ENCODE data around the gene PRKG1.

Gene PRKG1

GRCh38 chr10:52004342-52004949, 930.2 kb downstream of the PRKG1 start:
- no peak overlapping the region for H3K4me3 ChIP-seq (ENCODE audit: low read length)
- DNase-seq (ENCODE audit: low read depth), result peak; percentile 53
- TF ChIP-seq, protein P1, sequence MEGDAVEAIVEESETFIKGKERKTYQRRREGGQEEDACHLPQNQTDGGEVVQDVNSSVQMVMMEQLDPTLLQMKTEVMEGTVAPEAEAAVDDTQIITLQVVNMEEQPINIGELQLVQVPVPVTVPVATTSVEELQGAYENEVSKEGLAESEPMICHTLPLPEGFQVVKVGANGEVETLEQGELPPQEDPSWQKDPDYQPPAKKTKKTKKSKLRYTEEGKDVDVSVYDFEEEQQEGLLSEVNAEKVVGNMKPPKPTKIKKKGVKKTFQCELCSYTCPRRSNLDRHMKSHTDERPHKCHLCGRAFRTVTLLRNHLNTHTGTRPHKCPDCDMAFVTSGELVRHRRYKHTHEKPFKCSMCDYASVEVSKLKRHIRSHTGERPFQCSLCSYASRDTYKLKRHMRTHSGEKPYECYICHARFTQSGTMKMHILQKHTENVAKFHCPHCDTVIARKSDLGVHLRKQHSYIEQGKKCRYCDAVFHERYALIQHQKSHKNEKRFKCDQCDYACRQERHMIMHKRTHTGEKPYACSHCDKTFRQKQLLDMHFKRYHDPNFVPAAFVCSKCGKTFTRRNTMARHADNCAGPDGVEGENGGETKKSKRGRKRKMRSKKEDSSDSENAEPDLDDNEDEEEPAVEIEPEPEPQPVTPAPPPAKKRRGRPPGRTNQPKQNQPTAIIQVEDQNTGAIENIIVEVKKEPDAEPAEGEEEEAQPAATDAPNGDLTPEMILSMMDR (conservative IDR thresholded peaks at IDR 0.05; ENCODE audit: low read length), result peak; percentile 87

- no peak for DNase-seq (ENCODE audit: low read depth)
- no peak overlapping the region for H3K4me3 ChIP-seq (ENCODE audit: low read length)
- TF ChIP-seq, protein P1 (conservative IDR thresholded peaks at IDR 0.05; ENCODE audit: low read length), result no peak
Measured at GRCh38 chr10:52007091-52007490, 932.8 kb downstream of the PRKG1 start.

DNA sequence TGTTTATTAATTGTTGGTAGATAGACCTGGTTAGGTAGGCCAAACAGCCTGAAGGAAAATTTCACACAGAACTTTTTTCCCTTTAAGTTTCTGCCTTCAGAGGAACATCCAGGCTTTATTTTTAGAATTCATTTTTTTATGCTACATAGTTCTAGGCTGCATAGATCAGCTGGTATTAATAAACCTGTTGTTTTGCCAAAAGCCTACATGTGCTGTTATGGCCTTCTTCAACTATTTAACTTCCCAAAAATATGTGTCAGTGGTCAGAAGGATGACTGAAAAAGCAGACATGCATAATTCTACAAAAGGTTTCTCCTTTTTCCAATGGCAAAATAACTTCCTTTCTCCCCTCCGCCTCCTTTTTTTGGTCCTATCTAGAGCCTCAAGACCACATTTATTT, 936.8 kb downstream of the PRKG1 start:
- TF ChIP-seq, protein P1 (conservative IDR thresholded peaks at IDR 0.05; ENCODE audit: low read length), result no peak
- H3K4me3 ChIP-seq (ENCODE audit: low read length), result no peak overlapping the region
- peak; percentile 79 for DNase-seq (ENCODE audit: low read depth)

GRCh38 chr10:52019077-52019555, 944.8 kb downstream of the PRKG1 start:
- no peak overlapping the region for H3K4me3 ChIP-seq (ENCODE audit: low read length)
- no peak for DNase-seq (ENCODE audit: low read depth)
- TF ChIP-seq, protein P1 (conservative IDR thresholded peaks at IDR 0.05; ENCODE audit: low read length), result no peak

DNA sequence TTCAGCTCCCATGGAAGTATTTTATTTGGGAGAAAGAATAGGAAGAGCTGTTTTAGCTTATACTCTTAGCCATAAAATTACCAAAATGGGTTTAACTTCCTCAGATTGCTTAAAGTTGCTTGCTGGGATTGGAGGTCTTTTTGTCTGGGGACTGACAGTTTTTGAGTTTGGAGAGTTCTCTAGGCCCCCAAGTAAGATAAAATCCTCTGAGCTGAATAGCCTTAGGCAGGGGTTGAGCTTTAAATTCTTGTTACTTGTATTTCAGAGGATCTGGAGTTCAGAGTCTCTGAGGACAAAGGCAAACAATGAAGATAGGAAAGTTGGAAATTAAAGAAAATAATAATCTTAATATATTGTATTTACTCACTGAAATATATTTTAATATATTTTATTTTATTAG, 945.4 kb downstream of the PRKG1 start:
- H3K4me3 ChIP-seq (ENCODE audit: low read length), result no peak overlapping the region
- no peak for DNase-seq (ENCODE audit: low read depth)
- TF ChIP-seq, protein P1 (conservative IDR thresholded peaks at IDR 0.05; ENCODE audit: low read length), result no peak

DNA sequence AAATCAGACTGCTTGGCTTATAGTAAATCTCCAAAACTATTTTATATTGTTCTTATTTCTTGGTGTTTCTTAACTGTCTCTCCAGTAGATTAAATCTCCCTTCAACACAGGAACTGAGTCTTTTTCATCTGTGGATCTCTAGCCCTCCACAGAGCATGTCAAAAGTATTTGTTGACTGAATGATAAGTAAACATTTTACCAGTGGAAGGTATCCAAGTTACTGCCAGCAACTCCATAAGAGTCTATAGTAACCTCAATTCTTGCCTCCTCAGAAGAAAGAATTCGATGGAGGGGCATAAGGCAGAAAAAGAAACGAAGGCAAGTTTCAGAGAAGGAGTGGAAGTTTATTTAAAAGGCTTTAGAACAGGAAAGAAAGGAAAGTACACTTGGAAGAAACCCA, 945.9 kb downstream of the PRKG1 start:
- TF ChIP-seq, protein P1 (conservative IDR thresholded peaks at IDR 0.05; ENCODE audit: low read length), result no peak
- DNase-seq (ENCODE audit: low read depth), result no peak
- no peak overlapping the region for H3K4me3 ChIP-seq (ENCODE audit: low read length)

DNA sequence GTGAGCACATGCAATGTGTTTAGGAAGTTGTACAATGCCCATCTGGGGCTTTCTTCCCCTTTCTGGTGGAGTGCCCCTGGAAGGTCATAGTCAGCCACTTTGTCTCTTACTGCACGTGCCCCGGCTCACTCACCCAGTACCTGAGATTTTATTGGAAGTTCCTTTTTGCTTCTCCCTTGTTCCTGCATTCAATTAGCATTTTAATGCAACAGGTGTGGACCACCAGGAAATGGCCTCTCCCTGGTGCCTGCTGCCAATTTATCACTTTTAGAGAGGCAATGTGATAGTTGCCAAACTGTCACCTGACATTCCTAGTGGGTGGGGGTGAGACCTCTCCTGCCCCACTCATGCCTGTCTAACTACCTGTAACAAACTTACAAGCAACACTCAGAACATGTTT, 946.4 kb downstream of the PRKG1 start:
- no peak for DNase-seq (ENCODE audit: low read depth)
- TF ChIP-seq, protein P1 (conservative IDR thresholded peaks at IDR 0.05; ENCODE audit: low read length), result no peak
- no peak overlapping the region for H3K4me3 ChIP-seq (ENCODE audit: low read length)

Measured in AG10803 (cell line).